ENCODE data around the gene CARNS1.

CARNS1 gene

GRCh38 chr11:67376063-67376820 is 39.2 kb upstream of the CARNS1 start:
- DNase-seq (ENCODE audit: low read depth, low spot score) = no peak
- peak overlapping the region; percentile 94 for H3K27ac ChIP-seq

- peak overlapping the region; percentile 94 for H3K27ac ChIP-seq
- no peak for DNase-seq (ENCODE audit: low read depth, low spot score)
These were observed 38.3 kb upstream of the CARNS1 start for GRCh38 chr11:67376873-67377808.

GRCh38 chr11:67378544-67378943 is 36.9 kb upstream of the CARNS1 start:
- H3K27ac ChIP-seq = no peak overlapping the region
- no peak for DNase-seq (ENCODE audit: low read depth, low spot score)

- no peak for DNase-seq (ENCODE audit: low read depth, low spot score)
- peak overlapping the region; percentile 56 for H3K27ac ChIP-seq
These were observed 36.1 kb upstream of the CARNS1 start for GRCh38 chr11:67379061-67380058.

- H3K27ac ChIP-seq = peak overlapping the region; percentile 56
- DNase-seq (ENCODE audit: low read depth, low spot score) = no peak
These were observed 34.1 kb upstream of the CARNS1 start for GRCh38 chr11:67381244-67381972.

- no peak for DNase-seq (ENCODE audit: low read depth, low spot score)
- no peak overlapping the region for H3K27ac ChIP-seq
These were observed 33.0 kb upstream of the CARNS1 start for GRCh38 chr11:67382276-67383136.

GRCh38 chr11:67384851-67385366 is 30.6 kb upstream of the CARNS1 start:
- no peak overlapping the region for H3K27ac ChIP-seq
- DNase-seq (ENCODE audit: low read depth, low spot score) = no peak

- no peak overlapping the region for H3K27ac ChIP-seq
- no peak for DNase-seq (ENCODE audit: low read depth, low spot score)
These were observed 28.4 kb upstream of the CARNS1 start for GRCh38 chr11:67387069-67387468.

GRCh38 chr11:67387518-67387917 is 28.0 kb upstream of the CARNS1 start:
- no peak overlapping the region for H3K27ac ChIP-seq
- no peak for DNase-seq (ENCODE audit: low read depth, low spot score)

- no peak for DNase-seq (ENCODE audit: low read depth, low spot score)
- H3K27ac ChIP-seq = no peak overlapping the region
These were observed 26.0 kb upstream of the CARNS1 start for GRCh38 chr11:67389477-67389876.

- DNase-seq (ENCODE audit: low read depth, low spot score) = no peak
These were observed 24.6 kb upstream of the CARNS1 start for GRCh38 chr11:67390947-67391303.

GRCh38 chr11:67391304-67392182 is 23.9 kb upstream of the CARNS1 start, which contains the start of gene RAD9A:
RAD9A (plus strand) TSS chr11:67391986; CDS start chr11:67392045, 59 bp downstream.
- DNase-seq (ENCODE audit: low read depth, low spot score) = no peak
- peak within 1 kb of the TSS; percentile 35 for H3K27ac ChIP-seq

More at GRCh38 chr11:67390947-67391303, 24.6 kb upstream of the CARNS1 start:
- H3K27ac ChIP-seq = peak overlapping the region; percentile 35

- no peak overlapping the region for H3K27ac ChIP-seq
- DNase-seq (ENCODE audit: low read depth, low spot score) = no peak
These were observed 23.2 kb upstream of the CARNS1 start for GRCh38 chr11:67392183-67392715.

GRCh38 chr11:67393437-67393836 is 22.0 kb upstream of the CARNS1 start:
- no peak for DNase-seq (ENCODE audit: low read depth, low spot score)
- H3K27ac ChIP-seq = no peak overlapping the region

- no peak overlapping the region for H3K27ac ChIP-seq
- no peak for DNase-seq (ENCODE audit: low read depth, low spot score)
These were observed 21.5 kb upstream of the CARNS1 start for GRCh38 chr11:67393990-67394389.

- H3K27ac ChIP-seq = no peak overlapping the region
- no peak for DNase-seq (ENCODE audit: low read depth, low spot score)
These were observed 19.8 kb upstream of the CARNS1 start for GRCh38 chr11:67395555-67396258.

GRCh38 chr11:67396259-67396581 is 19.3 kb upstream of the CARNS1 start:
- no peak for DNase-seq (ENCODE audit: low read depth, low spot score)
- H3K27ac ChIP-seq = no peak overlapping the region

All from epithelial cell of prostate (primary cell).